ENCODE data around the gene KPNA1.
"Not testable (repeated sequence)": the region's sequence is repeated elsewhere in the genome, so short reads cannot be mapped to it uniquely, and the experiment has no call there.

KPNA1 gene

DNA sequence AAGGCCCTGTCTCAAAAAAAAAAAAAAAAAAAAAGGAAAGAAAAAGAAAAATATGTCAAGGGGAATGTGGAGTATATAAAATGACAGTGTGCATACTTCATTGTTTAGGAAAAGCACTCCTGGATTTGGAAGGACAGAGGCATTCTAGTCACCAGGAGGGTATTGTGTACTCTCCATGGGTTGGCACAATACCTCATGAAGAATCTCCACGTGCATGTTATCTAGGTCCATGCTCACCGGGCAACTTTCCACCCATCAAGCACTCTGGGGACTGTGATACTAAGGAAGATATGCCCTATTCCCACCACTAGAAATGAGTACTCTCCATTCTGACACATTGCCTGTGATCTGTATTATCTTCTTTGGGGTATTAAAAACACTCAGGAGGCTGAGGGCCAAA lies 15.4 kb upstream of the KPNA1 start:
- no peak for DNase-seq
- in situ Hi-C loops (cut with MboI; ENCODE audit: low pct_unique_long_range_greater_than_20kb, low sequenced_read_pairs) = no loop called here

DNA sequence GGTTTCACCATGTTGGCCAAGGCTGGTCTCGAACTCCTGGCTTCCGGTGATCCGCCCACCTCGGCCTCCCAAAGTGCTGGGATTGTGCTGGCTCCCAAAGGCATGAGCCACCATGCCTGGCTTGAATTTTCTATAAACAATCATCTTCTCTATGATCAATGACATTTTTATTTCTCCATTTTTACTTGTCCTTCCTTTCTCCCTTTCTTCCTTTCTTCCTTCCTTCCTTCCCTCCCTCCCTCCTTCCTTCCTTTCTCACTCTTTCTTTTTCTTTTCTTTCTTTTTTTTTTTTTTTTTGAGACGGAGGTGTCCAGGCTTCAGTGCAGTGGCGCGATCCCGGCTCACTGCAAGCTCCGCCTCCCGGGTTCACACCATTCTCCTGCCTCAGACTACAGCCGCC lies 8.6 kb upstream of the KPNA1 start:
- in situ Hi-C loops (cut with MboI; ENCODE audit: low pct_unique_long_range_greater_than_20kb, low sequenced_read_pairs) = no loop called here

DNA sequence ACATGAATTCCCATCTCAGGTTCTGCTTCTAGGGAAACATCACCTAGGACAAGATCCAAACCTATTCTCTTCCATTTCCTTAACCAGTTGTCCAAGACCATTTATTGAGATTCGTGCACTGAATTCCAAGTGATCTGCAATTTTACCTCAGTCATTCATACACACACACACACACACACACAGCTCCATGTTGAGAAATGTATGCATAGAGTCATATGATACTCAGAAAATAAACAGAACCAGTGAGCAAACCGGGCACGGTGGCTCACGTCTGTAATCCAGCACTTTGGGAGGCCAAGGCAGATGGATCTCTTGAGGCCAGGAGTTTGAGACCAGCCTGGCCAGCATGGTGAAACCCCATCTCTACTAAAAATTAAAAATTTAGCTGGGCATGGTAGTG lies 6.1 kb upstream of the KPNA1 start:
- DNase-seq = no peak
- in situ Hi-C loops (cut with MboI; ENCODE audit: low pct_unique_long_range_greater_than_20kb, low sequenced_read_pairs) = no loop called here

More for the DNA sequence above, 8.6 kb upstream of the KPNA1 start:
- DNase-seq = no peak

- no peak for DNase-seq
- in situ Hi-C loops (cut with MboI; ENCODE audit: low pct_unique_long_range_greater_than_20kb, low sequenced_read_pairs) = no loop called here
Observed at GRCh38 chr3:122519693-122520092, 5.0 kb upstream of the KPNA1 start.

DNA sequence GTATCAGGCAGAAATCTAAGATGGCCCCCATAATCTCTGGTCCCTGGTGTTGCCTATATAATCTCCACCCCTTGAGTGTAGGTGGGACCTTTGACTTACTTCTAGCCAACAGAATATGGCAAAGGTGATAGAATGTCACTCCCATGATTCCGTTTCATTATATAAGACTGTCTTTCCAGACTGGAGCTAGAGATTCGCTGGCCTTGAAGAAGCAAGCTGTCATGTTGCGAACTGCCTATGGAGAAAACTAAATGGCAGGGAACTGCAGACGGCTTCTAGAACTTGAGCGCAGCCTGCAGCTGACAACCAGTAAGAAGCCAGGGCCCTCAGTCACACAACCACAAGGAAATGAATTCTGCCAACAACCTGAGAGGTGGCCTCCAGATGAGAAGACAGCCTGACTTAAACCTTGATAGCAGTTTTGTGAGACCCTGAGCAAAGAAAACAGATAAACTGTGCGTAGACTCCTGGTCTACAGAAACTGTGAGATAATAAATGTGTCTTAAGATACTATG lies 2.2 kb upstream of the KPNA1 start:
- no peak for DNase-seq
- in situ Hi-C loops (cut with MboI; ENCODE audit: low pct_unique_long_range_greater_than_20kb, low sequenced_read_pairs) = no loop called here

GRCh38 chr3:122515870-122516269 lies 1.1 kb upstream of the KPNA1 start:
- in situ Hi-C loops (cut with MboI; ENCODE audit: low pct_unique_long_range_greater_than_20kb, low sequenced_read_pairs) = no loop called here
- DNase-seq = no peak

- in situ Hi-C loops (cut with MboI; ENCODE audit: low pct_unique_long_range_greater_than_20kb, low sequenced_read_pairs) = no loop called here
- DNase-seq = no peak
Observed at GRCh38 chr3:122515020-122515468, 305 bp upstream of the KPNA1 start.

GRCh38 chr3:122513386-122514122 lies 1.2 kb downstream of the KPNA1 start:
- in situ Hi-C loops (cut with MboI; ENCODE audit: low pct_unique_long_range_greater_than_20kb, low sequenced_read_pairs) = no loop called here

DNA sequence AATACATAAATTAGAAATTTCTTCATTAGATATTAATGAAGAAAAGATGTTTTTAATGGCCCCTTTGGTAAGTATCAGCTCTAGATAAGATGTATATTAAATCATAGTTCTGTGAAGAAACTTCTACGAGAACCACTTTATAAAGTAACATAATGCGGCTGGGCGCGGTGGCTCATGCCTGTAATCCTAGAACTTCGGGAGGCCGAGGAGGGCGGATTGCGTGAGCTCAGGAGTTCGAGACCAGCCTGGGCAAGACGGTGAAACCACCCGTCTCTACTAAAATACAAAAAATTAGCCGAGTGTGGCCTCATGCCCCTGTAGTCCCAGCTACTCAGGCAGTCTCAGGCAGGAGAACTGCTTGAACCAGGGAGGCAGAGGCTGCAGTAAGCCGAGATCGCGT lies 2.5 kb downstream of the KPNA1 start:
- DNase-seq = no peak
- in situ Hi-C loops (cut with MboI; ENCODE audit: low pct_unique_long_range_greater_than_20kb, low sequenced_read_pairs) = no loop called here

More at GRCh38 chr3:122513386-122514122, 1.2 kb downstream of the KPNA1 start:
- DNase-seq = peak; percentile 81

- in situ Hi-C loops (cut with MboI; ENCODE audit: low pct_unique_long_range_greater_than_20kb, low sequenced_read_pairs) = no loop called here
- no peak for DNase-seq
Observed at GRCh38 chr3:122510878-122511535, 3.7 kb downstream of the KPNA1 start.

DNA sequence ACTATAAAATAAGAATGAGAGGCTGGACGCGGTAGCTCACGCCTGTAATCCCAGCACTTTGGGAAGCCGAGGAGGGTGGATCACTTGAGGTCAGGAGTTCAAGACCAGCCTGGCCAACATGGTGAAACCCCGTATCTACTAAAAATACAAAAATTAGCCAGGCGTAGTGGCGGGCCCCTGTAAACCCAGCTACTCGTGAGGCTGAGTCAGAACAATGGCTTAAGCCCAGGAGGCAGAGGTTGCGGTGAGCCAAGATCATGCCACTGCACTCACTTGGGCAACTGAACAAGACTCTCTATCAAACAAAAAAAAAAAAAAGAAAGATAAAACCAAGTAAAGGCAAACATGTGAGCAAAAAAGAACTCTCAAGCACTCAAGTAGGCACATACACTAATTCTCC lies 5.8 kb downstream of the KPNA1 start:
- in situ Hi-C loops (cut with MboI; ENCODE audit: low pct_unique_long_range_greater_than_20kb, low sequenced_read_pairs); DNase-seq: not testable (repeated sequence)

- no peak for DNase-seq
- in situ Hi-C loops (cut with MboI; ENCODE audit: low pct_unique_long_range_greater_than_20kb, low sequenced_read_pairs) = no loop called here
Observed at GRCh38 chr3:122508135-122508914, 6.4 kb downstream of the KPNA1 start.

DNA sequence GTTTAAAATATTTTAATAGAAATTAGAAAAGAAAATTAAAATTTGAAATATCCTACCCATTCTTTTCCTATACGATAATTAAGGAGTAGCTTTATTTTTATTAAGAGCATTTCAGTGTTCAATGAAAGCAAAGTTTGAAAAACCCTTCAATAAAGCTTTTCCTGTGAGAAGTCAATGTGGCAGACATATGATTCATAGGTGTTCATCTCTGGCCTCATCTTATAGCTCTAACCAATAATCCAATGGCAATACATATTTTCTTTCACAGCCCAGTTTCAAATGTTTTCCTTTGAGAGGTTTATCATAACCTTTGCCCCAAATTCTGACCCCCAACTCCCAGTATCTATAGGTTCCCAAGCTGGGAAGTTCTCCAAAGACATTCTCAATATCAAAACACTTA lies 8.3 kb downstream of the KPNA1 start:
- in situ Hi-C loops (cut with MboI; ENCODE audit: low pct_unique_long_range_greater_than_20kb, low sequenced_read_pairs) = no loop called here
- DNase-seq = no peak

DNA sequence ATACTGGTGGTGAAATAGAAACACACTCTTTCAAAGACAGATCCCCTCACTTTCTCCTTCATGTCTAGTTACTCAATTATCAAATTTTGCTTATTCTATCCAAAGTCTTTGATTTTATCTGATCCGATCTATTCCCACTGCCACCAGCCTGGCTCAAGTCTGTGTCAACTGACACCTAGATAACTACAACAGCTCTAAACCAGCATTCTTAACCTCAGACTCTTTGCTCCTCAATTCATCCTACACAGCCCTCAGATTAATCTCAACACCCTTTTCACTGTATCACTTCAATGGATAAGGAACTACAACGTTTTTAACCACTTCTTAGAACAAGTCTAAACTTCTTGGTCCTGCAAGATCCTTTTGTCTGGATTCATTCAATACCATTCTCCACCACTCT lies 9.1 kb downstream of the KPNA1 start:
- in situ Hi-C loops (cut with MboI; ENCODE audit: low pct_unique_long_range_greater_than_20kb, low sequenced_read_pairs) = no loop called here
- no peak for DNase-seq

- in situ Hi-C loops (cut with MboI; ENCODE audit: low pct_unique_long_range_greater_than_20kb, low sequenced_read_pairs) = no loop called here
Observed at GRCh38 chr3:122502941-122503340, 11.8 kb downstream of the KPNA1 start.

DNA sequence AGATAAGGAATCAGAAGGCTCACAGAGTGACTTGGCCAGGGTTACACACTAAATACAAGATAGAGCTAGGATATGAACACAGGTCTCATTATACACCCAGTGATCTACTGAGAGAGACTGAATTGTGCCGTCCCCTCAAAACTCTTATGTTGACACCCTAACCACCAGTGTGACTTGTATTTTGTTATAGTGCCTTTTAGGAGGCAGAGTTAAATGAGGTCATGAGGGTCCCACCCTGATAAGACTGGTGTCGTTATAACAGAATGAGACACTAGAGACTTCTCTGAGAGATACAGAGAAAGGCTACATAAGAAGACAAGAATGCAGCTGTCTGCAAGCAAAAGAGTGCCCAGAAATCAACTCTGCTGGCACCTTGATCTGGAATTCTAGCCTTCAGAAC lies 12.6 kb downstream of the KPNA1 start:
- in situ Hi-C loops (cut with MboI; ENCODE audit: low pct_unique_long_range_greater_than_20kb, low sequenced_read_pairs) = no loop called here
- DNase-seq = no peak

More at GRCh38 chr3:122502941-122503340, 11.8 kb downstream of the KPNA1 start:
- no peak for DNase-seq

DNA sequence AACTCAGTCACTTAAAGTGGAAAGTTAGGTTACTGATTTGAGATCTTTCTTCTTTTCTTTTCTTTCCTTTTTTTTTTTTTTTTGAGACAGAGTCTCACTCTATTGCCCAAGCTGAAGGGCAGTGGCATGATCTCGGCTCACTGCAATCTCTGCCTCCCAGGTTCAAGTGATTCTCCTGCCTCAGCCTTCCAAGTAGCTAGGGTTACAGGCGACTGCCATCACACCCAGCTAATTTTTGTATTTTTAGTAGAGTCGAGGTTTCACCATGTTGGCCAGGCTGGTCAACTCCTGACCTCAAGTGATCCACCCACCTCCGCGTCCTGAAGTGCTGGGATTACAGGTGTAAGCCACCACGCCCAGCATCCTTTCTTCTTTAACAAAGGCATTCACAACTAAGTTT lies 13.8 kb downstream of the KPNA1 start:
- in situ Hi-C loops (cut with MboI; ENCODE audit: low pct_unique_long_range_greater_than_20kb, low sequenced_read_pairs); DNase-seq: not testable (repeated sequence)

GRCh38 chr3:122498152-122498551 lies 16.6 kb downstream of the KPNA1 start:
- no peak for DNase-seq
- in situ Hi-C loops (cut with MboI; ENCODE audit: low pct_unique_long_range_greater_than_20kb, low sequenced_read_pairs) = no loop called here

DNA sequence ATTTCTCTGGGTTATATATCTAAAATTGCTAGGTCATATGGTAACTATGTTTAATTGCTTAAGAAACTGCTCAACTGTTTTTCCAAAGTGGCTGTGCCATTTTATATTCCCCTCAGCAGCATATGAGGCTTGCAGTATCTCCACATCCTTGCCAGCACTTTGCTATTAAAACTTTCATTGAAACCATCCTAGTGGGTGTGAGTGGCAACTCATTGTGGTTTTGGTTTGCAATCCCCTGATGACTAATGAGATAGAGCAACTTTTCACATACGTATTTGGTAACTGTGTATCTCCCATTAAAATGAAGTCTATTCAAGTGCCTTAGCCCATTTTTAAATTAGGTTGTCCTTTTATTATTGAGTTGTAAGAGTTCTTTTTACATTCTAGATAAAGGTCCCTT lies 17.3 kb downstream of the KPNA1 start:
- peak; percentile 62 for DNase-seq
- in situ Hi-C loops (cut with MboI; ENCODE audit: low pct_unique_long_range_greater_than_20kb, low sequenced_read_pairs) = no loop called here

GRCh38 chr3:122496508-122496907 lies 18.2 kb downstream of the KPNA1 start:
- DNase-seq = peak; percentile 18
- in situ Hi-C loops (cut with MboI; ENCODE audit: low pct_unique_long_range_greater_than_20kb, low sequenced_read_pairs) = no loop called here

Data from KBM-7 (cell line).